Epidermal melanocyte (primary cell): ENCODE measurements around the gene MAPK1.
"Not testable (repeated sequence)": the region's sequence is repeated elsewhere in the genome, so short reads cannot be mapped to it uniquely, and the experiment has no call there.

ENCODE experiments used
- DNase-seq: peaks from one replicate; pipeline ENCODE4 v3.0.0; 2011; ENCODE audit warnings: low spot score; ENCODE audit not compliant: insufficient read length

Gene MAPK1

GRCh38 chr22:21758091-21758864 is 109.2 kb downstream of the MAPK1 start:
- no peak for DNase-seq

DNA sequence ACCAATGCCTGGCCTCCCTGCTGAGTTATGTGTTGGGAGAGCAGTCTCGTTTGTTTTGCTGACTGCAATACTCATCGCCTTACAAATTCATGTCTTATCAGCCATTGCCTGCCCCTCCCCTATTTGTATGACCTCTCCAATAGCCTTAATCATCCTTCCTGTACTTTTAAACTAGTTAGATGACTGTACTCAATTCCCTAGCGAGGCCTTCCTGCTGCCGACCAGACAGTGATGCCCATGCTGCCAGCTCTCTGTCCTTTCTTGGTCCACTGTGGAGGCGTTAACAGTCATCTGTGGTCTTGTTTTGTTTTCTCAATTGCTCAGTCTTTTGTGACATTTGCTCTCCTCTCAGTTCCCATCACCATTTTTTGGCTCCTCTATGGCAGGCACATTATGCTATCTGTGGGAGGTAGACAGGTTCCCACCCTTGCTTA is 111.6 kb downstream of the MAPK1 start:
- DNase-seq, result no peak

DNA sequence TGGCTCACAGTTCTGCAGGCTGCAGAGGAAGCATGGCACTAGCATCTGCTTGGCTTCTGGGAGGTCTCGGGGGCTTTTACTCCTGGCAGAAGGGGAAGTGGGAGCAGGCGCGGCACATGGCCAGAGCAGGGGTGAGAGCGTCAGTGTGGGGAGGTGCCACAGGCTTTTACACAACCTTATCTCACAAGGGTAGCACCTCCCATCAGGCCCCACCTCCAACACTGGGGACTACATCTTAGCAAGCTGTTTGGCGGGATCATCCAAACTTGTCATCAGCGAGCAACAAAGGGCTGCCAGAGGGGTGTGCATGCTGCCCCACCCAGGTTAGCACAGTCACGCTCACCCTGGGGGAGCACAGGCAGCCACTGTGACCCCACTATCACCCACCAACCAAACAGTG is 112.9 kb downstream of the MAPK1 start:
- DNase-seq, result no peak

DNA sequence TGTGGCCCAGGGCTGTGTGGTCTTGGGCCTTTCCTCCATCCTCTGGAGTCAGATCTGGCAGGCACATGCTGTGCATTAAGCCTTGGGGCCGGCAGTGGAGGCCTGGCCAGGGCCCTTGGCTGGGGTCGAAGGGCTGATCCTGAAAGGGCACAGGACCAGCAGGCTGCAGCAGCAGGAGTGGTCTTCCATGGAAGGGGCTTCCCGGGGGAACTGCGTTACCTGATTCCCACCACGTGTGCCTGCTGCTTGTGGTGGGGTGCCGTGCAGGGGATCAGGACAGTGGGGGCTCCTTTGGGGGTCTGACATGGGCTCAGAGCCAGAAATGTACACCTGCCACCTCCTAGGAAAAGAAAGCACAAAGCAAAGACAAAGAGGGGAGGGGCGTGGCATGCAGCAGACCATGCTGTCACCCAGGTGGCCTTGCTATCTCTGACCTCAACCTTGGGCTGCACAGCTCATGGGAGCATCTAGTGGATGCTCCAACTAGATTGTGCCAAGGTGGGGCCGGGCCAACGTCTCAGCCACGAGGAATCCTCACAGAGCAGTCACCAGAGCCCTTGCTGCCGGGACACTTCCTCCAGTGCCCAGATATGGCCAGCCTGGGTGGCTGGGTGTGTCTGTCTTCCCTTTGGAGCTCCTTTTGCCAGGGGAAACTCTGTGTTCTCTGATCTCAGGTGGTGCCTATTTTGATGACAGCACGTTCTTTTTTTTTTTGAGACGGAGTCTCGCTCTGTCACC is 113.9 kb downstream of the MAPK1 start:
- no peak for DNase-seq

GRCh38 chr22:21752276-21752675 is 115.2 kb downstream of the MAPK1 start:
- no peak for DNase-seq

- DNase-seq, result no peak
These were observed 121.5 kb downstream of the MAPK1 start for GRCh38 chr22:21745948-21746347.

DNA sequence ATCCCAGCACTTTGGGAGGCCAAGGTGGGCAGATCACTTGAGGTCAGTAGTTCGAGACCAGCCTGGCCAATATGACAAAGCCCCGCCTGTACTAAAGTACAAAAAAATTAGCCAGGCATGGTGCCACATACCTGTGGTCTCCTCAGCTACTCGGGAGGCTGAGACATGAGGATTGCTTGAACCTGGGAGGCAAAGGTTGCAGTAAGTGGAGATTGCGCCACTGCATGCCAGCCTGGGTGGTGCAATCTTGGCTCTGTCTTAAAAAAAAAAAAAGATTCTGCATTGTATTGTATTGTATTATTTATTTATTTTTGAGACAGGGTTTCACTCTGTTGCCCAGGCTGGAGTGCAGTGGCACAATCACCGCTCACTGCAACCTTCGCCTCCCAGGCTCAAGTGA is 122.5 kb downstream of the MAPK1 start:
- DNase-seq, result not testable (repeated sequence)

DNA sequence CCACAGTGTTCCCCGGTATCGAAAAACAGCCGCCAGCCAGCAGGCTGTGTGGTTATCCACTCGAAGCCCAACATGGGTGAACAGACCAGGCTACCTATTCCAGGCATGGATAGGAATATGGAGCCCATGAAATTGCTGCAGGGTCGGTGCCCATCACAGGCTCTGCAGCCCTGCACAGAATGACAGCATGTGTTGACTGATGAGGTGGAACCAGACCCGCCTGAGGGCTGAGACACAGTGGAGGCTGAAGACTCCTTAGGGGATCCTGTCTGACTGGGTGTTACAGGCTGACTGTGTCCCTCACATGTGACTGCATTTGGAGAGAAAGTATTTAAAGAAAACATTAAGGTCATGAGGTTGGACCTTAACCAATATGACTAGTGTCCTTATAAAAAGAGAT is 125.7 kb downstream of the MAPK1 start:
- DNase-seq, result no peak

DNA sequence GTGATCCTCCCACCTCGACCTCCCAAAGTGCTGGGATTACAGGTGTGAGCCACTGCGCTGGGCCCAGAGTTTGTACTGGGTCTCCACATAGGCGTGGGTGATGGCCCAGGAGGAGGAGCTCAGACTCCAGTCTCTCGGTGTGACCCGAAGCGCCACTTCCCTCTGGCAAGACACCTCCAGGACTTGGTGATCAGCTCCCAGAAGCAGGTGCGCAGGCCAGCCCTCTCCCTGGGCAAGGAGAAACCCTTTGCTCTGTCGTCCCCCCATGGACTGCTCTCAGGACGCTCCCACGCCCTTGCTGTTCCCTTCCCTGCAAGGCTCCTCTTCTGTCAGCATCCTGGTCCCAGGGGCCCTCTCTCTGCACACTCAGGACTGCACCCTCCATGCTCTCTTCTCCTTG is 126.4 kb downstream of the MAPK1 start:
- no peak for DNase-seq

DNA sequence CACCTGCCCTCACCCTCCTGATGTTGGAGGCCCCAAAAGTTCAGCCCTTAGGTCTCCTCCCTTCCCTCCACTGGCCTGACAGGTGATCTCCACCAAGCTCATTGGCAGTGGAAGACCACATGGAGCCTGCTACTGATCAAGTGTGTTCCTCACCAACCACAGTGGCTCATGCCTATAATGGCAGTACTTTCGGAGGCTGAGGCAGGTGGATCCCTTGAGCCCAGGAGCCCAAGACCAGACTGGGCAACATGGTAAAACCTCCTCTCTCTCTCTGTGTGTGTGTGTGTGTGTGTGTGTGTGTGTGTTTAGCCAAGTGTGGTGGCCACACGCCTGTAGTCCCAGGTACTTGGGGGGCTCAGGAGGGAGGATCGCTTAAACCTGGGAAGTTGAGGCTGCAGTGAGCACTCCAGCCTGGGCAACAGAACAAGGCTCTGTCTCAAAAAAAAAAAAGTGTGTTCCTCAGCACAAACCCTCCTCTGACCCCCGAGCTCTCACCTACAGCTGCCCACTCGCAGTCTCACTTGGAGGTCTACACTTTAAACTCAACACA is 127.5 kb downstream of the MAPK1 start:
- no peak for DNase-seq

GRCh38 chr22:21738966-21739365 is 128.5 kb downstream of the MAPK1 start:
- no peak for DNase-seq

DNA sequence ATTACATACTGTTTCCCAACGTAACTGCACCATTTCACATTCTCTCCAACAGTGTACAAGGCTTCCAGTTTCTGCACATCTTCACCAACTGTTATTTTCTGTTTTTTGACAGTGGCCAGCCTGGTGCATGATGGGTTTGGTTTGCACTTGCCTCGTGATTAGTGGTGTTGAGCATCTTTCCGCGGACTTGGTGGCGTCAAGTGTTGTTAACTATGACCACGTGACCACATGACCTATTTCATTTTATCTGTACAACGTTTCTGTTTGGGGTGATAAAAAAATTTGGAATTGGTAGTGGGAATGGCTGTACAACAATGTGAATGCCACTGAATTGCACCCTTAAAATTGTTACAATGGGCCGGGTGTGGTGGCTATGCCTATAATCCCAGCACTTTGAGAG is 129.4 kb downstream of the MAPK1 start:
- DNase-seq, result no peak

GRCh38 chr22:21736948-21737347 is 130.5 kb downstream of the MAPK1 start:
- no peak for DNase-seq

DNA sequence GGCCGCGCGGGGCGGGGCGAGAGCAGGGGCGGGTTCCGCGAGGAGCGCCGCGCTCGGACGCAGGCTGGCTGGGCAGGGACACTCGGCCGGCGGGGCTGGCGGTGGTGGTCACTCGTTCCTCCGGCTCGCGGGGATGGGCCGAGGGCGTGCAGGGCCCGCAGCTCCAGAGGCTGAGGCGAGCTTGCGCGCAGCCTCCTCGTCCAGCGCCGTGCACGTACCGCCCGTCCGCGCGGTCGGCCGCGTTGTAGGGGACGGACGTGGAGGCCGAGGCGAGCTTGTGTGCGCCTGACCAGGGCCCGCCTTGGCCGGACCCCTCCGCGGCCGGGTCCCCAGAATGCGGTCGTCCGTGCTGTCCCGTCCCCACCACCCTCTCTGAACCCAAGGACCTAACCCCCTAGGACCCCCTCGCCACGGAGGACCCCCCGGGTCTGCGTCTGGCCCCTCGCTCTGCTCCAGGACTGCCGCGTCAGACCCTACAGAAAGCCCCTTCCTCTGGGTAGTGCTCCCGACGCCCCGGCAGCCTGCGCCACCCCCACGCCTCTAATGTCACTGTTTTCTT is 131.3 kb downstream of the MAPK1 start:
- no peak for DNase-seq

GRCh38 chr22:21735200-21736083 is 132.0 kb downstream of the MAPK1 start, which contains the start of gene YPEL1:
Gene YPEL1 (minus strand): TSS chr22:21735794. CDS start chr22:21710744, 25,050 bp downstream.
- peak; percentile 94 for DNase-seq

DNA sequence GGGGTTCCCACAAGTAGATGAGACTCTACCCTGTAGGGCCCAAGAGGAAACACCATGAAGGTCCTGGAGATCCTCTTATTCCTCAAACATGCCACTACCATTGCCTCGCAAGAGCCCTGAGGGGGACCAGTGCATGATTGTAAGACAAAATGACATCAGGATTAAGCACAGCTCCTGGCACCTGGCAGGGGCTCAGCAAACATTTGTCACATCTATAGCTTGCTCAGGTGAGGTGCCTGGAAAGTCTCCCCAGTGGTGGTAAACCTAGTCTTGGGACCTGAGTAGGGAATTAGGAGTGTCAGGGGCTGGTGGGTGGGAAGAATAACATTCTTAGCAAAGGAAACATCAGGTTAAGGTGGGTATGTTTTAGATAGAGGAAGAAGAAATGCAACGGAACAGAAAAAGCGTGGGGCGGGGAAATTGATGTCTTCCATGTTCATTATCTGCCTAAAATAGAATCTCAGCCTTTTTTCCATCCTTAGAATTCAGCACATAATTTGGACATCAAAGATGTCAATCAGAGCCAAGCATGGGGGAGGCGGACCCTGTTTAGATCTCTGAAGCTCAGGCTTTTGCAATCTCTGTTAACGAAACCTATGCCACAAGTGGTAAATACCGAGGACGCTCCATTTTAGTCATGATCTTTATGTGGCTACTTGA is 132.8 kb downstream of the MAPK1 start:
- DNase-seq, result no peak

DNA sequence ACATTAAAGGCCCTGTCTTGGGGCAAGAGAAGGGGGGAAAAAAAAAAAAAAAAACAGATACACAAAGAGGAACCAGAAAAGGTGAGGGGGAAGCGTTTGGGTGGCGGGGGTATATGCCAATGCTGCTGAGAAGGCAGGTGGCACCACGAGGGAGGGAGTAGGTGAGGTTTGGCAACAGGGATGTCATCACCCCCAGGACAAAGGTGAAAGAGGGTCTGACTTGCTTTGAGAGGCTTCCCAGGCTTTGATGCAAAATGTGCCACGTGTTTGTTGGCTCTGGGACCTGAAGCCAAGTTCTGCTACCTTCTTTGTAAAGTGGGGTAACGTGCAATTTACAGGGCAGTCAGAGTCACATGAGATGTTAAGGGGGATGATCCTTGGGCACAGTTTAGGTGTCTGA is 135.9 kb downstream of the MAPK1 start:
- DNase-seq, result no peak

DNA sequence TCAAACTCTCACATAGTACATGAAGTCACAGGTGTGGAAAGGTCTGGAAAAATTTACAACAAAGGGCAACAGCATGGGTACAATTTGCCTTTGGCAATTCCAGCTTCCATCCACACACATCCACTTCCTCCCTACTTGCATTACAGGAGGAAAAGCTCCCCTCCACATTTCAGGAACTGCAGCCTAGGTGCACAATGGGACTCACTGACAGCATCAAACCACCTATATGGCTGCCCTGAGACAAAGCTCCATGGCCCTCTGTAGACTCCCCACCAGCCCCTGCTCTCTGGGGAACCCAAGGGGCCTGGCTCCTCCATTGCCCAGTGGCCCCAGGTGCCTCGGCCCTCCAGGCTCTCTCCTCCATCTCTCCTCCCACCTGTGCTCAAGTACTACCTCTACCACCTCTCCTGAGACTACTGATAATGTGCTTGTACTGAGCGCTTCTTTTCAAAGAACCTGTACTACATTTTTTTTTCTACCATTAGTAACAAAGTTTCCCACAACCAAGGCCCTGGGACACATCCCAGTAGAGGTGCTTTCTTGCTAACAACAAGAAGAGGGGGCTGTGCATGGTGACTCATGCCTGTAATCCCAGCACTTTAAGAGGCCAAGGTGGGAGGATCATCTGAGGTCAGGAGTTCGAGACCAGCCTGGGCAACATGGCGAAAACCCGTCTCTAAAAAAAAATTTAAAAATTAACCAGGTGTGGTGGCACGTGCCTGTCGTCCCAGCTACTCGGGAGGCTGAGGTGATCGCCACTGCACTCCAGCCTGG is 136.7 kb downstream of the MAPK1 start:
- DNase-seq, result no peak

DNA sequence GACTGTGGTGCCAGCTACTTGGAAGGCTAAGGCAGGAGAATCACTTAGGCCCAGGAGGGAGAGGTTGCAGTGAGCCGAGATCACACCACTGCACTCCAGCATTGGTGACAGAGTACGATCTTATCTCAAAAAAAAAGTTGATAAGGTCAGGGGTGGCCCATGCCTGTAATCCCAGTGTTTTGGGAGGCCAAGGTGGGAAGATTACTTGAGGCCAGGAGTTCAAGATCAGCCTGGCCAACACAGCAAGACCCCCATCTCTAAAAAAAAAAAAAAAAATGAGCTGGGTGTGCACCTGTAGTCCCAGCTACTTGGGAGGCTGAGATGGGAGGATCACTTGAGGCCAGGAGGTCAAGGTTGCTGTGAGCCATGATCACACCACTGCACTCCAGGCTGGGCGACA is 138.3 kb downstream of the MAPK1 start:
- not testable (repeated sequence) for DNase-seq

- no peak for DNase-seq
These were observed 139.2 kb downstream of the MAPK1 start for GRCh38 chr22:21728270-21728669.
